SU-DHL-6 (cell line): ENCODE results near the gene FCAR.
"Not testable (repeated sequence)": the region's sequence is repeated elsewhere in the genome, so short reads cannot be mapped to it uniquely, and the experiment has no call there.

ENCODE experiments used
- H2AFZ ChIP-seq: fragments of 200-600 bp; sonication (generic); 2 replicates; pipeline ENCODE4 v1.6.1; 2014; ENCODE audit warnings: low read depth, mild to moderate bottlenecking, moderate library complexity, mixed read lengths, antibody characterized with exemption, low read length; ENCODE audit not compliant: severe bottlenecking
- H3F3A ChIP-seq: fragments of 200-600 bp; shearing (Covaris generic); 2 replicates; pipeline ENCODE4 v1.6.0; 2016; ENCODE audit warnings: antibody characterized with exemption, mild to moderate bottlenecking; ENCODE audit not compliant: insufficient read depth
- H3K27ac ChIP-seq: fragments of 200-600 bp; sonication (generic); 2 replicates; pipeline ENCODE4 v1.5.1; 2016; ENCODE audit warnings: low read depth, mild to moderate bottlenecking, low read length, moderate library complexity, mixed read lengths
- H3K27me3 ChIP-seq: fragments of 200-600 bp; sonication (generic), shearing (Covaris generic); 2 replicates; pipeline ENCODE4 v1.6.0; 2014; ENCODE audit warnings: mild to moderate bottlenecking, low read length
- H3K36me3 ChIP-seq: fragments of 200-600 bp; sonication (generic); 2 replicates; pipeline ENCODE4 v1.6.1; 2014; ENCODE audit warnings: mild to moderate bottlenecking, low read length, mixed read lengths
- H3K4me2 ChIP-seq: fragments of 300-600, 200-600 bp; shearing (Covaris generic), sonication (generic); 2 replicates; pipeline ENCODE4 v1.6.0; 2014; ENCODE audit warnings: low read length, low read depth, mild to moderate bottlenecking; ENCODE audit not compliant: poor library complexity, severe bottlenecking
- H3K4me3 ChIP-seq: fragments of 200-600 bp; sonication (generic); 2 replicates; pipeline ENCODE4 v1.5.1; 2014; ENCODE audit warnings: antibody characterized with exemption, low read length, mild to moderate bottlenecking, mixed read lengths; ENCODE audit not compliant: insufficient read depth, poor library complexity, severe bottlenecking
- H3K79me2 ChIP-seq: fragments of 200-600 bp; sonication (generic); 2 replicates; pipeline ENCODE4 v1.6.1; 2014; ENCODE audit warnings: mild to moderate bottlenecking, low read length, moderate library complexity; ENCODE audit not compliant: insufficient read depth
- H3K9ac ChIP-seq: fragments of 200-600 bp; sonication (generic); 2 replicates; pipeline ENCODE4 v1.7.0; 2014; ENCODE audit warnings: mild to moderate bottlenecking, low read length
- H3K9me2 ChIP-seq: fragments of 200-600 bp; sonication (generic); replicated peaks from 2 replicates; pipeline ENCODE4 v1.6.1; 2014; ENCODE audit warnings: low read length; ENCODE audit not compliant: insufficient read depth
- H3K9me3 ChIP-seq: fragments of 200-600 bp; sonication (generic); 2 replicates; pipeline ENCODE4 v1.6.1; 2014; ENCODE audit warnings: low read length, mixed read lengths; ENCODE audit not compliant: insufficient read depth
- H4K20me1 ChIP-seq: fragments of 200-600 bp; sonication (generic); 2 replicates; pipeline ENCODE4 v1.6.1; 2014; ENCODE audit warnings: low read depth, mild to moderate bottlenecking, antibody characterized with exemption, low read length, moderate library complexity, mixed read lengths
- CTCF ChIP-seq: fragments of 200-600 bp; sonication (generic); IDR thresholded peaks from one replicate; pipeline ENCODE4 v1.5.1; 2017; ENCODE audit warnings: antibody characterized with exemption, mild to moderate bottlenecking, low read length, moderate library complexity; ENCODE audit not compliant: insufficient read depth, poor library complexity, severe bottlenecking
- EZH2phosphoT487 ChIP-seq: fragments of 200-600 bp; sonication (generic), shearing (Covaris generic); conservative IDR thresholded peaks from 2 replicates; pipeline ENCODE4 v1.6.1; 2018; ENCODE audit warnings: mild to moderate bottlenecking, antibody characterized with exemption, low read length, moderate library complexity, mixed read lengths

The FCAR gene

GRCh38 chr19:54896036-54896435 lies 22.0 kb downstream of the FCAR start:
- Histone ChIP-seq H2AFZ (no peak overlapping the region), H3F3A (no peaks in the 10 kb centered on the region), H3K27ac (no peak overlapping the region), H3K36me3 (no peaks in the 10 kb centered on the region), H3K27me3 (no peaks in the 10 kb centered on the region), H3K9me2 (no peaks in the 10 kb centered on the region), H3K4me3 (no peak overlapping the region), H3K79me2 (no peaks in the 10 kb centered on the region), H3K9ac (no peak overlapping the region), H3K9me3 (no peaks in the 10 kb centered on the region), H3K4me2 (no peak overlapping the region), H4K20me1 (no peaks in the 10 kb centered on the region)
- TF ChIP-seq EZH2phosphoT487 (no peak), CTCF (no peak)

GRCh38 chr19:54898685-54899084 lies 24.6 kb downstream of the FCAR start:
- H2AFZ ChIP-seq, H3F3A ChIP-seq, H3K36me3 ChIP-seq, H4K20me1 ChIP-seq, H3K79me2 ChIP-seq, H3K27ac ChIP-seq, H3K27me3 ChIP-seq, H3K4me3 ChIP-seq, H3K4me2 ChIP-seq, H3K9me3 ChIP-seq, H3K9me2 ChIP-seq, H3K9ac ChIP-seq: not testable (repeated sequence)

- not testable (repeated sequence) for H3K4me3 ChIP-seq, H2AFZ ChIP-seq, H3K9me3 ChIP-seq, H3K79me2 ChIP-seq, H3K36me3 ChIP-seq, H3F3A ChIP-seq, H3K9ac ChIP-seq, H3K4me2 ChIP-seq, H3K27ac ChIP-seq, H4K20me1 ChIP-seq, H3K27me3 ChIP-seq, H3K9me2 ChIP-seq
Measured at GRCh38 chr19:54899646-54900045, 25.6 kb downstream of the FCAR start.

- not testable (repeated sequence) for H2AFZ ChIP-seq, H3K27ac ChIP-seq, H3K9me3 ChIP-seq, H3K79me2 ChIP-seq, H3K4me3 ChIP-seq, H3K36me3 ChIP-seq, H3K4me2 ChIP-seq, H3K9me2 ChIP-seq, H4K20me1 ChIP-seq, H3K27me3 ChIP-seq, H3F3A ChIP-seq, H3K9ac ChIP-seq
Measured at GRCh38 chr19:54901153-54901552, 27.1 kb downstream of the FCAR start.

GRCh38 chr19:54902061-54902460 lies 28.0 kb downstream of the FCAR start:
- H3K9ac ChIP-seq, result no peak overlapping the region
- no peaks in the 10 kb centered on the region for H3K9me2 ChIP-seq

More at GRCh38 chr19:54902061-54902460, 28.0 kb downstream of the FCAR start:
- Histone ChIP-seq H2AFZ (no peak overlapping the region), H3K4me3 (no peak overlapping the region), H3F3A (no peaks in the 10 kb centered on the region), H3K4me2 (no peak overlapping the region), H3K79me2 (no peaks in the 10 kb centered on the region), H4K20me1 (no peaks in the 10 kb centered on the region), H3K27ac (no peak overlapping the region), H3K27me3 (no peaks in the 10 kb centered on the region), H3K9me3 (no peaks in the 10 kb centered on the region), H3K36me3 (no peaks in the 10 kb centered on the region)
- no peak for TF ChIP-seq EZH2phosphoT487
